Measurements from ENCODE around the gene ADARB2. TPM values are rescaled to one million over a fixed set of nuclear protein-coding genes. Genes with fewer than 3 reads are reported as not detected.

Gene ADARB2
- total RNA-seq, 1 donor from 2014 or later, result 0.11 TPM

- peaks cover 55% of the 10 kb centered on the region for H3K27me3 ChIP-seq (ENCODE audit: low read depth)
- H3K36me3 ChIP-seq, result no peaks in the 10 kb centered on the region
- H3K27ac ChIP-seq (replicated peaks), result no peak overlapping the region
- peaks cover 14% of the 10 kb centered on the region for H3K9me3 ChIP-seq (replicated peaks)
- DNase-seq, result no peak
- TF ChIP-seq, protein P1, sequence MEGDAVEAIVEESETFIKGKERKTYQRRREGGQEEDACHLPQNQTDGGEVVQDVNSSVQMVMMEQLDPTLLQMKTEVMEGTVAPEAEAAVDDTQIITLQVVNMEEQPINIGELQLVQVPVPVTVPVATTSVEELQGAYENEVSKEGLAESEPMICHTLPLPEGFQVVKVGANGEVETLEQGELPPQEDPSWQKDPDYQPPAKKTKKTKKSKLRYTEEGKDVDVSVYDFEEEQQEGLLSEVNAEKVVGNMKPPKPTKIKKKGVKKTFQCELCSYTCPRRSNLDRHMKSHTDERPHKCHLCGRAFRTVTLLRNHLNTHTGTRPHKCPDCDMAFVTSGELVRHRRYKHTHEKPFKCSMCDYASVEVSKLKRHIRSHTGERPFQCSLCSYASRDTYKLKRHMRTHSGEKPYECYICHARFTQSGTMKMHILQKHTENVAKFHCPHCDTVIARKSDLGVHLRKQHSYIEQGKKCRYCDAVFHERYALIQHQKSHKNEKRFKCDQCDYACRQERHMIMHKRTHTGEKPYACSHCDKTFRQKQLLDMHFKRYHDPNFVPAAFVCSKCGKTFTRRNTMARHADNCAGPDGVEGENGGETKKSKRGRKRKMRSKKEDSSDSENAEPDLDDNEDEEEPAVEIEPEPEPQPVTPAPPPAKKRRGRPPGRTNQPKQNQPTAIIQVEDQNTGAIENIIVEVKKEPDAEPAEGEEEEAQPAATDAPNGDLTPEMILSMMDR (IDR thresholded peaks at IDR 0.05; ENCODE audit: borderline replicate concordance), result no peak
- H3K4me1 ChIP-seq, result no peaks in the 10 kb centered on the region
- intact Hi-C loops (cut with micrococcal nuclease), result no loop called here
- no peak overlapping the region for H3K4me3 ChIP-seq
These were observed 109.4 kb downstream of the ADARB2 start for GRCh38 chr10:1627945-1628344.

GRCh38 chr10:1626835-1627234 lies 110.5 kb downstream of the ADARB2 start:
- H3K9me3 ChIP-seq (replicated peaks), result peaks cover 14% of the 10 kb centered on the region
- TF ChIP-seq, protein P1 (IDR thresholded peaks at IDR 0.05; ENCODE audit: borderline replicate concordance), result no peak
- no peak overlapping the region for H3K4me3 ChIP-seq
- no peak for DNase-seq
- H3K4me1 ChIP-seq, result no peaks in the 10 kb centered on the region
- no peaks in the 10 kb centered on the region for H3K36me3 ChIP-seq
- peaks cover 44% of the 10 kb centered on the region for H3K27me3 ChIP-seq (ENCODE audit: low read depth)
- no peak overlapping the region for H3K27ac ChIP-seq (replicated peaks)
- intact Hi-C loops (cut with micrococcal nuclease), result no loop called here

DNA sequence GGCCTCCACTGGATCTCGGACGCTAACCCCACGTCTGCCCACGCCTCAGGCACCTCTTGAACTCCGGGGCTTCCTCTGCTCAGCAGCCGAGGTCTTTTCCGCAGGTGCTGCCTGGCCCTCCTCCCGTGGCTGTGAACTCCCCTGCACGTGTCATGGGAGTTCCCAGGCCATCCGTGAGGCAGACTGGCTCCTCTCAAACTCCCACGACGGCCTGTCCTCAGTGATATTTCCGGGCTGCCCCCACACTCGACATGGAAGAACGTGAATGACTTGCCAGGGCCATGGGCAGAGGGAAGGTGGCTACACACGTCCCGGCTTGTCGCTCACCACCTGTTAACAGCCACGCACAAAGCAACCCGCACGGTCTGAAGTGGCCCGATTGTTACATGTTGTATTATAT lies 110.9 kb downstream of the ADARB2 start:
- no peak overlapping the region for H3K4me3 ChIP-seq
- H3K27ac ChIP-seq (replicated peaks), result no peak overlapping the region
- peaks cover 14% of the 10 kb centered on the region for H3K9me3 ChIP-seq (replicated peaks)
- intact Hi-C loops (cut with micrococcal nuclease), result no loop called here
- peaks cover 40% of the 10 kb centered on the region for H3K27me3 ChIP-seq (ENCODE audit: low read depth)
- TF ChIP-seq, protein P1 (IDR thresholded peaks at IDR 0.05; ENCODE audit: borderline replicate concordance), result no peak
- H3K36me3 ChIP-seq, result no peaks in the 10 kb centered on the region
- H3K4me1 ChIP-seq, result no peaks in the 10 kb centered on the region
- no peak for DNase-seq

DNA sequence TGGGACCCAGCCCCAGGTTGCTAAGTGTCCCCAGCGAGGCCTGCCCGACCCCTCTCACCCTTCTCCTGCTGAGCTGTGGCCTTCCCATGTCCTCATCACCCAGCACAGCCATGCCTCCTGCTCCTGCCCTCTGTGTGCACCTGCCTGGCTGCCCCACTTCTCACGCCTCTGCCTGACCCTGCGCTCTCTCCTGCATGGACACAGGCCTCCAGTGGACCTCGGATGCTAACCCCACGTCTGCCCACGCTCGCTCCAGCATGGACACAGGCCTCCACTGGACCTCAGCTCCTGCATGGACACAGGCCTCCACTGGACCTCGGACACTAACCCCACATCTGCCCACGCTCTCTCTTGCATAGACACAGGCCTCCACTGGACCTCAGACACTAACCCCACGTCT lies 111.6 kb downstream of the ADARB2 start:
- TF ChIP-seq, protein P1 (IDR thresholded peaks at IDR 0.05; ENCODE audit: borderline replicate concordance), result no peak
- H3K27me3 ChIP-seq (ENCODE audit: low read depth), result peaks cover 33% of the 10 kb centered on the region
- peaks cover 14% of the 10 kb centered on the region for H3K9me3 ChIP-seq (replicated peaks)
- H3K4me3 ChIP-seq, result no peak overlapping the region
- no peak for DNase-seq
- H3K27ac ChIP-seq (replicated peaks), result no peak overlapping the region
- intact Hi-C loops (cut with micrococcal nuclease), result no loop called here
- H3K4me1 ChIP-seq, result no peaks in the 10 kb centered on the region
- H3K36me3 ChIP-seq, result no peaks in the 10 kb centered on the region

DNA sequence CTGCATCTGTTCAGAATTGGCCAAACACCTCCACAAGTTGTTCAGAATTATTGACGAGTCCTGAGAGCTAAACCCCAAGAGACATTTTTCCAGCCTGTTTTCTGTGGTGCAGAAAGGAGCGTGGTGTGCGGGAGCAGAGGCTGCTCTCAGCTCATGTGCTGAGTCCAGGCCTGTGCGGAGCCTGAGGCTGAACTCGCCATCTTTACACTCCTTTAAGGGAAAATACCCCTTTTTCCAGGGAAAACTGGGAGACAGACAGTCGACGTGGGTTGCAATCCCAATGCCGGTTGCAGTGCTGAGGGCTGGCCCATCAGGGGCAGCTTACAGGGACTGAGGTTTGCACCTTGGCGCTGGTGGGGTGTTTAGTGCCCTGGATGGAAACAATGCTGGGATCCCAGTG lies 112.2 kb downstream of the ADARB2 start:
- H3K27ac ChIP-seq (replicated peaks), result no peak overlapping the region
- peaks cover 14% of the 10 kb centered on the region for H3K9me3 ChIP-seq (replicated peaks)
- no peaks in the 10 kb centered on the region for H3K36me3 ChIP-seq
- intact Hi-C loops (cut with micrococcal nuclease), result no loop called here
- TF ChIP-seq, protein P1 (IDR thresholded peaks at IDR 0.05; ENCODE audit: borderline replicate concordance), result no peak
- no peaks in the 10 kb centered on the region for H3K4me1 ChIP-seq
- peaks cover 27% of the 10 kb centered on the region for H3K27me3 ChIP-seq (ENCODE audit: low read depth)
- DNase-seq, result no peak
- no peak overlapping the region for H3K4me3 ChIP-seq

DNA sequence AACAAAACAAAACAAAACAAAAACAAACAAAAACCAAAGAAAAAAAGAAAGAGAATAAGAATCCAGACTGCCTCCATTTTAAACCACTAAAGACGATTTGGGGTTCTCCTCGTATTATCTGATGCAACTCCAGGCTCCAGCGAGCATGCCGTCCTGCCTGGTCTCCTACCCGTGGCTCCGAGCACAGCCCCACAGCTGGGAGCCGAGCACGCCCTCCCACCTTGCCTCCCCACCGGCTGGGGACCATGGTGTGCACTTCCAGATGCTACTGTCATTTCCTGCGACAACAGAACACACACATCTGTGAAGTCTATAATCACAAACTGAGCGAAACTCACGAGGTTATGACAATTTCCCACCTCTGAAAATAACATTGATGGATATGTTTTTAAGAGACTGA lies 113.1 kb downstream of the ADARB2 start:
- intact Hi-C loops (cut with micrococcal nuclease), result no loop called here
- H3K4me1 ChIP-seq, result no peaks in the 10 kb centered on the region
- peaks cover 21% of the 10 kb centered on the region for H3K27me3 ChIP-seq (ENCODE audit: low read depth)
- H3K9me3 ChIP-seq (replicated peaks), result peaks cover 20% of the 10 kb centered on the region
- no peak overlapping the region for H3K4me3 ChIP-seq
- TF ChIP-seq, protein P1 (IDR thresholded peaks at IDR 0.05; ENCODE audit: borderline replicate concordance), result no peak
- no peak overlapping the region for H3K27ac ChIP-seq (replicated peaks)
- H3K36me3 ChIP-seq, result no peaks in the 10 kb centered on the region
- no peak for DNase-seq

All from left ventricle myocardium inferior (tissue), 1 donor.